Cardiac muscle cell (in vitro differentiated cells and primary cell): ENCODE measurements around the gene NFKBIZ. TPM values are rescaled to one million over a fixed set of nuclear protein-coding genes. Genes with fewer than 3 reads are reported as not detected.
A peak's percentile ranks its signal among the peaks of the same experiment; 100 is the strongest.

Source experiments
- DNase-seq, 2 donors: peaks; one replicate each; pipeline versions ENCODE4 v3.0.0 to v3.0.0-alpha.2; 2010 to 2017; ENCODE audit warnings: low read depth in 1 of 2, low spot score in 1 of 2
- H3K27ac ChIP-seq: fragments of 200-600 bp; sonication (generic); 2 replicates; pipeline ENCODE4 v1.5.1; 2016
- H3K27me3 ChIP-seq: fragments of 200-600 bp; sonication (generic); 2 replicates; pipeline ENCODE4 v1.6.0; 2016; ENCODE audit warnings: control low read depth
- H3K36me3 ChIP-seq: fragments of 200-600 bp; sonication (generic); 2 replicates; pipeline ENCODE4 v1.5.1; 2016; ENCODE audit warnings: control low read depth
- H3K4me1 ChIP-seq: fragments of 200-600 bp; sonication (generic); 2 replicates; pipeline ENCODE4 v1.8.1; 2017; ENCODE audit warnings: low read depth, mild to moderate bottlenecking, mixed run types
- H3K4me3 ChIP-seq: fragments of 200-600 bp; sonication (generic); 2 replicates; pipeline ENCODE4 v1.5.1; 2016; ENCODE audit warnings: mild to moderate bottlenecking
- H3K9me3 ChIP-seq: fragments of 200-600 bp; sonication (generic); 2 replicates; pipeline ENCODE4 v1.5.1; 2017; ENCODE audit warnings: low read depth, mild to moderate bottlenecking, control low read depth
- CTCF ChIP-seq: IDR thresholded peaks from 2 replicates; pipeline ENCODE4 v1.5.1; 2012; ENCODE audit warnings: low read depth, mild to moderate bottlenecking, low read length
- polyA plus RNA-seq: library from polyadenylated mRNA; unstranded; fragments of >200 nt; fragmentation: Nextera tagmentation; extraction: Ambion mirVana; gene quantifications from 2 replicates; pipeline ENCODE4 v1.2.1, GENCODE V29; 2016
- total RNA-seq: library from RNA; depleted of rRNA; stranded (reverse); fragments of >200 nt; gene quantifications from 2 replicates; pipeline ENCODE4 v1.2.3, GENCODE V29; 2016

Gene NFKBIZ
- total and polyA plus RNA-seq, 2 experiments from 2014 or later: 15.4 to 86.5 TPM

DNA sequence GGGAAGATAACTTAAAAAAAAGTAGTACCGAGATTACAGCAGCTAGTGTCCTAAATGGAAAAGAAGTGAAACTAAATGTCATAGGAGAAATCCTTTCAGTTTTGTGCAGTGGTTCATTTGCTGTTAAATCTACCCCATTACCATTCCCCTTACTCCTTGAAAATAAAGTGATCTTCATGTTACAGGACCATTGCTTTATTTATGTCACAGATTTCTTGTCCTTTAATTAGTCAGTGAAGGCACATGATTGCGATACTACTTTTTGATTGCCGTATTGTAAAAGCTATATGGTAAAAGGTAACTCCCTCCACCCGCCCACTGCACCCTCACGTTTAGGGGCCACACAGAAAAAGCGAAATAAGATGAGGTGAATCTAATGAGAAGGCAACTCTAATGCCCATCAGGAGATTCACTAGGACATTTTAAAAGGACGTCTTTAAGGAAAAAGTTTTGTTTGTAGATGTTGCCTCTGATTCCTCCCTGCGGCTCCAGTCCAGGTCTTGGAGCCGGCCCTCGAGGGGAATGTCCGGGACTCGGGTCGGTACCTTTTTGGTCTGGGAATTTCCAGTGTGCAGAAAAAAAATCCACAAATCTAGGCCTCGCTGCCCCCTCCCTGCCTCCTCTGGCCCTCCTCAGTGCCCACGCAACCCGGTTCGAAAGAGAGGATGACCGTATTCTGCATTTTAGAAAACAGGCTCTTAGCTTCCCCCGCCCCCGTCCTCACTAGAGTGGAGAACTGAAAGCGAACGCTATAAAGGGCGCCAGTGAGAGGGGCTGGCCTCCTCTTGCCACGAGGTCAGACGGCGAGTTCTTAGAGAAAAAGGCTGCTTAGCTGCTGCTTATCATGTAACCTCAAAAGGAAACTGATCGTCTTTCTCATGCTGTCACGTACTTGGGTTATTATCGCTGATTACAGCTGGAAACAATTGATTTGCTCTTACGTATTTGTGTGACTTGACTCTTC, 21.8 kb upstream of the NFKBIZ start:
- TF ChIP-seq CTCF: no peak
- H3K4me1 ChIP-seq: peaks cover 26% of the 10 kb centered on the region
- no peaks in the 10 kb centered on the region for H3K9me3 ChIP-seq
- DNase-seq: peak; percentile 87 to 89
- H3K27me3 ChIP-seq: no peaks in the 10 kb centered on the region
- H3K36me3 ChIP-seq: no peaks in the 10 kb centered on the region
- H3K27ac ChIP-seq: peak overlapping the region; percentile 92
- peak overlapping the region; percentile 32 for H3K4me3 ChIP-seq

- Histone ChIP-seq H3K27ac (peak overlapping the region; percentile 92), H3K27me3 (no peaks in the 10 kb centered on the region), H3K4me3 (peak overlapping the region; percentile 32), H3K36me3 (no peaks in the 10 kb centered on the region), H3K9me3 (no peaks in the 10 kb centered on the region), H3K4me1 (peaks cover 26% of the 10 kb centered on the region)
- DNase-seq: no peak
- TF ChIP-seq CTCF: no peak
Measured at GRCh38 chr3:101828276-101828675, 21.0 kb upstream of the NFKBIZ start.

- peaks cover 26% of the 10 kb centered on the region for H3K4me1 ChIP-seq
- no peak for TF ChIP-seq CTCF
- peak in 1 of 2 donors; percentile 74 for DNase-seq
- no peaks in the 10 kb centered on the region for H3K36me3 ChIP-seq
- H3K9me3 ChIP-seq: no peaks in the 10 kb centered on the region
- H3K27me3 ChIP-seq: no peaks in the 10 kb centered on the region
- H3K4me3 ChIP-seq: peak overlapping the region; percentile 32
- peak overlapping the region; percentile 92 for H3K27ac ChIP-seq
Measured at GRCh38 chr3:101828691-101829436, 20.4 kb upstream of the NFKBIZ start.

DNA sequence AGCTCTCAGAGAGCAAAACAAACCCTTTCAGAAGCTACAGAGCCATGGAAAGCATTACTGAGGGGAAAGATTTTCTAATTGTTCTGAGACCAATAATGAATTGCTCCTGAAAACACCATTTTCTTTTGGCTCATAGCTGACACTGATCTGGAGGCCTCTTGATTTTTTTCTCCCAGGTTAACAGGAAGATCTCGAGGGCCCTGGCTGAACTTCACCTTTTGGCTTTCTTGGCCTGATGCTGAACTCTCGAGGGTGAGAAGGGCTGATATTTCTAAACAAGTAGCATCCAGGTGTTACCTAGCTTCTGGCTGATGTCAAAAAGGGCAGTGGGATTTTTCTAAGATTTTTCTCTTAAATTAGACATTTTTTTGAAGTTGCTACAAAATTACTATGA, 19.9 kb upstream of the NFKBIZ start:
- peak overlapping the region; percentile 92 for H3K27ac ChIP-seq
- H3K4me1 ChIP-seq: peaks cover 26% of the 10 kb centered on the region
- no peak for DNase-seq
- no peak for TF ChIP-seq CTCF
- H3K9me3 ChIP-seq: no peaks in the 10 kb centered on the region
- no peaks in the 10 kb centered on the region for H3K36me3 ChIP-seq
- H3K27me3 ChIP-seq: no peaks in the 10 kb centered on the region
- peak overlapping the region; percentile 32 for H3K4me3 ChIP-seq

GRCh38 chr3:101829874-101830273, 19.4 kb upstream of the NFKBIZ start:
- no peaks in the 10 kb centered on the region for H3K27me3 ChIP-seq
- H3K4me1 ChIP-seq: peaks cover 26% of the 10 kb centered on the region
- peak overlapping the region; percentile 92 for H3K27ac ChIP-seq
- no peak for TF ChIP-seq CTCF
- no peak for DNase-seq
- H3K36me3 ChIP-seq: no peaks in the 10 kb centered on the region
- no peak overlapping the region for H3K4me3 ChIP-seq
- no peaks in the 10 kb centered on the region for H3K9me3 ChIP-seq
